Purkinje cell (primary cell): Measurements from ENCODE around the gene GLTP. TPM values are rescaled to one million over a fixed set of nuclear protein-coding genes. Genes with fewer than 3 reads are reported as not detected.

Experiments used
- polyA plus RNA-seq: library from polyadenylated mRNA; unstranded; fragments of >200 nt; fragmentation: Nextera tagmentation; gene quantifications from 2 replicates; pipeline ENCODE4 v1.2.1, GENCODE V29; 2014

GLTP gene, protein sequence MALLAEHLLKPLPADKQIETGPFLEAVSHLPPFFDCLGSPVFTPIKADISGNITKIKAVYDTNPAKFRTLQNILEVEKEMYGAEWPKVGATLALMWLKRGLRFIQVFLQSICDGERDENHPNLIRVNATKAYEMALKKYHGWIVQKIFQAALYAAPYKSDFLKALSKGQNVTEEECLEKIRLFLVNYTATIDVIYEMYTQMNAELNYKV
- polyA plus RNA-seq = 5.8 and 6.7 TPM in 2 replicates

DNA sequence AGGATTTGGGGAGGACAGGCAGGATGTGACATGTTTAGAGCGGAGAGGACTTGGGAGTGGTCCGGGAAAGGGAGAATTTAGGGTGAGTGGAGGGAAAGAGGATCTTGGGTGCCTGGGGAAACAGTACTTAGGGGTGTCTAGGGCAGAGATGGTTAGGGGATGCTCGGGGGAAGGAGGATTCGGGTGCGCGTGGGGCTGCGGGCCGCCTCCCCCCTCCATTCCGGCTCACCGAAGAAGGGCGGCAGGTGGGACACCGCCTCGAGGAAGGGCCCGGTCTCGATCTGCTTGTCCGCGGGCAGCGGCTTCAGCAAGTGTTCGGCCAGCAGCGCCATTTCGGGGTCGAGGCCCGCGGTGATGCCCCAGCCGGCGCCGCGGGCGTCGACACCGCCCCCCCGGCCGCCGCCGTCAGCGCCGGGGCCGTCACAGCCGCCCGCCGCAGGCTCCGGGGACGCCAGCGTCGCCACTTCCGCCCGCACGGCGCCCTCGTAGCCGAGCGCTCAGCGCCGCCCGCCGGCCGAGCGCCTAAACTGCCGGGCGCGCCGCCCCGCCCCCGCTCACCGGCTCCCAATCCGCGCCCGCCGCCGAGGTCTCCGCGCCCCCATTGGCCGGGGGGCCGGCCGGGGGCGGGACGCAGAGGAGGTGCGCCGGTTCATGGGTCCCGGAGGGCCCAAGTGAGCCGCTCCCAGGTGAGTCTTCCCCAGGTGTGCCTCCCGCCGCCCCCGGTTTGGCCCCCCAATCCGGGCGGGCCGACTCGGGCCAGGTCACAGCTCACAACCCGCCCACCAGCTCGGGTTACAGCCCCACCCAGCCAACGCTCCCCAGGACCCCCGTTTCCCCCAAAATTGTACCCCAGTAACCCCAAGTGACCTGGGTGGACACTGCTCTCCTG lies at the start of gene GLTP:
GLTP (minus strand) TSS at position 499 of the 889 bp plus-strand sequence; CDS start at position 332, 167 bp downstream.

DNA sequence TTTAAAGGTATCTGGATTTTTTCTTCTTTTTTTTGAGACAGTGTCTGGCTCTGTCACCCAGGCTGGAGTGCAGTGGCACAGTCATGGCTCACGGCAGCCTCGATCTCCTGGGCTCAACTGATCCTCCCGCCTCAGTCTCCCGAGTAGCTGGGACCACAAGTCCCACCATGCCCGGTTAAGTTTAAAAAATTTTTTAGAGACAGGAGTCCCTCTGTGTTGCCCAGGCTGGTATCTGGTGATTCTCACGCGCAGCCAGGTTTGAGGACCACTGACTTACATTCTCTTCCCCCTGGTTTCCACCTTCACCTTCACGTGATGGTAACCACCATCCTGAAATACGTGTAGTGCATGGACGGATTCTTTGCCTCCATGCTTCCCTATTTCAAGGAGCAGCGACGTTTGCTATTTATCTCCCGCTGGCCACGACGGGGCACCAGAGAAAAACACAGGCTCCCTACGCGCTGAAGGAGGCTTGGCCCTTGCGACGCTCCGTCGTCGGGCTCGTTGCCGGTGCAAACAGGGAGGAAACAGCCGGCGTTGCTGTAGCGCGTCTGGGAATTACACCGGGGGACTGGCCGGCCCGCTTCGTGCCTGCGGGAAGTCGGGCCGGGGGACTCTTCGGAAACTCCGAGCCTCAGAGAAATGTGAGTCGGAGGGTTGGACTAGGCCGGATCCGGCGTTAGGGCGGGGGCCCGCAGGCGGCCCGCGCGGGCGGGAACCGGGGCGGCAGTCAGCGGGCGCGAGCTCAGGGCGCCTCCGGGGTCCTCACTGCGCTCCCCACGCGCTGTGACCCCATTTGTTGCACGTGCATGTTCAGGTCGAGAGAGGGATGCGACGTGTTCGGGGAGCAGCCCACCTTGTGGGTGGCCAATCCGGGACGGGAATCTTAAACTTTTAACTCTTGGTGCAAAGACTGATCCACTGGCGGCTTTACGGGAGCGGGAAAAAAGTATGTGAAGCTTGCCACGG lies 19.7 kb upstream of the GLTP start, which contains the start of gene TCHP:
TCHP (plus strand) TSS at position 492 of the 969 bp plus-strand sequence. CDS start 2,753 bp downstream, outside the sequence.

DNA sequence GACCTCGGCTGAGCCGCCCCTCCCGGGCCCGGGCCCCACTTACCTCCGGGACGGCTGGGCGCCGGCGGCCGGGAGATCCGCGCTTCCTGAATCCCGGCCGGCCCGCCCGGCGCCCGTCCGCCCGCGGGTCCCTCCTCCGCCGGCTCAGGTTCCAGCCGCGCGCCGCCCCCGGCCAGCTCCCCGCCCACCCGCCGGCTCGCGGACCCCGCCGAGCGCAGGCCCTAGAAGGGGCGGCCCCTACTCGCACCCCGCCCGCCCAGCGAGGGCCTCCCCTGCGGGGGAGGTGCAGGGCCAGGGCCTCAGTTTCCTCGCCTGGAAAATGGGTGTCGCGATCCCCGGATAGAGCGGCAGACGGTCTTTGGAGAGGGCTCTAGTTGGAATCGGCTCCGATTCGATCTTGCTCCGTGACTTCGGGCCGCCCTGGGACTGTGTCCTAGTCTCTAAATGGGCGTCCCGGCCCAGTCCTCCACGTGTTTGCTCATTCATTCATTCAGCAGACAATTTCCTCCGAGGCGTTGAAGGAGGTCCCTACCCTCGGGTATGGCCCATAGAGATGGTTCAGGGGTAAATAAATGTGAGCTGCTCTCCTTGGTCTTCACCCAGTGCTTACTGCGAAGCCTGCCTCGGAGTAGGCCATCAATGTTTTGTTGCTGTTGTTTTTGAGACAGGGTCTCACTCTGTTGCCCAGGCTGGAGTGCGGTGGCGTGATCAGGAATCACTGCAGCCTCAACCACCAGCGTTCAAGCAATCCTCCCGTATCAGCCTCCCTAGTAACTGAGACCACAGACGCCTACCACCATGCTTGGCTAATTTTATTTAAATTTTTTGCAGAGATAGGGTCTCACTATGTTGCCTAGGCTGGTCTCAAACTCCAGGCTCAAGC lies 46.8 kb downstream of the GLTP start, which contains the start of gene TRPV4:
TRPV4 (minus strand) TSS at position 92 of the 883 bp plus-strand sequence. CDS start 18,602 bp downstream, outside the sequence.

Other genes with a start within 250 kb of the GLTP start
- gene FAM222A, start 166.7 kb downstream of the GLTP start, polyA plus RNA-seq = 45.3 and 72.9 TPM in 2 replicates
- not detected in 2 replicates for gene TRPV4, start 47.1 kb downstream of the GLTP start, polyA plus RNA-seq
- 8.7 and 9.2 TPM in 2 replicates for gene TCHP, start 19.7 kb upstream of the GLTP start, polyA plus RNA-seq
- 10.9 and 16.2 TPM in 2 replicates for gene GIT2, start 115.8 kb upstream of the GLTP start, polyA plus RNA-seq
- 11.2 and 18.9 TPM in 2 replicates for gene ANKRD13A, start 118.9 kb upstream of the GLTP start, polyA plus RNA-seq
- 170 and 199 TPM in 2 replicates for gene C12orf76, start 168.0 kb upstream of the GLTP start, polyA plus RNA-seq
- gene IFT81, start 243.8 kb upstream of the GLTP start, polyA plus RNA-seq = 13.4 and 20.6 TPM in 2 replicates